Measurements from ENCODE around the gene NME3.

The NME3 gene

GRCh38 chr16:1752853-1753252, 18.5 kb downstream of the NME3 start:
- Histone ChIP-seq H3K9ac (ENCODE audit: low read length in 5 of 5) (no peak overlapping the region), H3K4me1 (ENCODE audit: control insufficient read depth in 5 of 5, insufficient read depth in 5 of 5, low read length in 5 of 5) (no peaks in the 10 kb centered on the region), H3K9me3 (ENCODE audit: control insufficient read depth in 5 of 5, low read length in 5 of 5) (no peaks in the 10 kb centered on the region), H3K36me3 (ENCODE audit: control insufficient read depth in 5 of 5, insufficient read depth in 5 of 5, low read length in 5 of 5) (peaks cover 0 to 78% (median 66%) of the 10 kb centered on the region in 5 donors), H3K27ac (ENCODE audit: low read depth, low read length) (no peak overlapping the region), H3K27me3 (ENCODE audit: control insufficient read depth in 5 of 5, insufficient read depth in 4 of 5, low read length in 5 of 5) (no peaks in the 10 kb centered on the region), H3K4me3 (ENCODE audit: low read depth in 1 of 5, low read length in 5 of 5) (no peak overlapping the region)

- no peak overlapping the region for H3K9ac ChIP-seq (ENCODE audit: low read length in 5 of 5)
- no peak overlapping the region for H3K4me3 ChIP-seq (ENCODE audit: low read depth in 1 of 5, low read length in 5 of 5)
- H3K27ac ChIP-seq (ENCODE audit: low read depth, low read length) = no peak overlapping the region
Measured at GRCh38 chr16:1751946-1752345, 19.4 kb downstream of the NME3 start.

GRCh38 chr16:1749152-1750117, 21.9 kb downstream of the NME3 start:
- Histone ChIP-seq H3K9me3 (ENCODE audit: control insufficient read depth in 5 of 5, low read length in 5 of 5) (no peaks in the 10 kb centered on the region), H3K4me3 (ENCODE audit: low read depth in 1 of 5, low read length in 5 of 5) (no peak overlapping the region), H3K27ac (ENCODE audit: low read depth, low read length) (no peak overlapping the region), H3K4me1 (ENCODE audit: control insufficient read depth in 5 of 5, insufficient read depth in 5 of 5, low read length in 5 of 5) (no peaks in the 10 kb centered on the region), H3K9ac (ENCODE audit: low read length in 5 of 5) (no peak overlapping the region), H3K36me3 (ENCODE audit: control insufficient read depth in 5 of 5, insufficient read depth in 5 of 5, low read length in 5 of 5) (peaks cover 0 to 85% (median 76%) of the 10 kb centered on the region in 5 donors), H3K27me3 (ENCODE audit: control insufficient read depth in 5 of 5, insufficient read depth in 4 of 5, low read length in 5 of 5) (no peaks in the 10 kb centered on the region)

More at GRCh38 chr16:1751946-1752345, 19.4 kb downstream of the NME3 start:
- Histone ChIP-seq H3K27me3 (ENCODE audit: control insufficient read depth in 5 of 5, insufficient read depth in 4 of 5, low read length in 5 of 5) (no peaks in the 10 kb centered on the region), H3K9me3 (ENCODE audit: control insufficient read depth in 5 of 5, low read length in 5 of 5) (no peaks in the 10 kb centered on the region), H3K36me3 (ENCODE audit: control insufficient read depth in 5 of 5, insufficient read depth in 5 of 5, low read length in 5 of 5) (peaks cover 0 to 79% (median 69%) of the 10 kb centered on the region in 5 donors), H3K4me1 (ENCODE audit: control insufficient read depth in 5 of 5, insufficient read depth in 5 of 5, low read length in 5 of 5) (no peaks in the 10 kb centered on the region)

- Histone ChIP-seq H3K9ac (ENCODE audit: low read length in 5 of 5) (no peak overlapping the region), H3K9me3 (ENCODE audit: control insufficient read depth in 5 of 5, low read length in 5 of 5) (no peaks in the 10 kb centered on the region), H3K4me1 (ENCODE audit: control insufficient read depth in 5 of 5, insufficient read depth in 5 of 5, low read length in 5 of 5) (no peaks in the 10 kb centered on the region), H3K27me3 (ENCODE audit: control insufficient read depth in 5 of 5, insufficient read depth in 4 of 5, low read length in 5 of 5) (no peaks in the 10 kb centered on the region), H3K4me3 (ENCODE audit: low read depth in 1 of 5, low read length in 5 of 5) (no peak overlapping the region), H3K36me3 (ENCODE audit: control insufficient read depth in 5 of 5, insufficient read depth in 5 of 5, low read length in 5 of 5) (peaks cover 0 to 92% (median 86%) of the 10 kb centered on the region in 5 donors), H3K27ac (ENCODE audit: low read depth, low read length) (no peak overlapping the region)
Measured at GRCh38 chr16:1747934-1748333, 23.4 kb downstream of the NME3 start.

- peaks cover 0 to 88% (median 77%) of the 10 kb centered on the region in 5 donors for H3K36me3 ChIP-seq (ENCODE audit: control insufficient read depth in 5 of 5, insufficient read depth in 5 of 5, low read length in 5 of 5)
- no peak overlapping the region for H3K9ac ChIP-seq (ENCODE audit: low read length in 5 of 5)
- H3K4me1 ChIP-seq (ENCODE audit: control insufficient read depth in 5 of 5, insufficient read depth in 5 of 5, low read length in 5 of 5) = no peaks in the 10 kb centered on the region
- H3K4me3 ChIP-seq (ENCODE audit: low read depth in 1 of 5, low read length in 5 of 5) = no peak overlapping the region
- H3K27me3 ChIP-seq (ENCODE audit: control insufficient read depth in 5 of 5, insufficient read depth in 4 of 5, low read length in 5 of 5) = no peaks in the 10 kb centered on the region
- no peak overlapping the region for H3K27ac ChIP-seq (ENCODE audit: low read depth, low read length)
- H3K9me3 ChIP-seq (ENCODE audit: control insufficient read depth in 5 of 5, low read length in 5 of 5) = no peaks in the 10 kb centered on the region
Measured at GRCh38 chr16:1746693-1747195, 24.6 kb downstream of the NME3 start.

DNA sequence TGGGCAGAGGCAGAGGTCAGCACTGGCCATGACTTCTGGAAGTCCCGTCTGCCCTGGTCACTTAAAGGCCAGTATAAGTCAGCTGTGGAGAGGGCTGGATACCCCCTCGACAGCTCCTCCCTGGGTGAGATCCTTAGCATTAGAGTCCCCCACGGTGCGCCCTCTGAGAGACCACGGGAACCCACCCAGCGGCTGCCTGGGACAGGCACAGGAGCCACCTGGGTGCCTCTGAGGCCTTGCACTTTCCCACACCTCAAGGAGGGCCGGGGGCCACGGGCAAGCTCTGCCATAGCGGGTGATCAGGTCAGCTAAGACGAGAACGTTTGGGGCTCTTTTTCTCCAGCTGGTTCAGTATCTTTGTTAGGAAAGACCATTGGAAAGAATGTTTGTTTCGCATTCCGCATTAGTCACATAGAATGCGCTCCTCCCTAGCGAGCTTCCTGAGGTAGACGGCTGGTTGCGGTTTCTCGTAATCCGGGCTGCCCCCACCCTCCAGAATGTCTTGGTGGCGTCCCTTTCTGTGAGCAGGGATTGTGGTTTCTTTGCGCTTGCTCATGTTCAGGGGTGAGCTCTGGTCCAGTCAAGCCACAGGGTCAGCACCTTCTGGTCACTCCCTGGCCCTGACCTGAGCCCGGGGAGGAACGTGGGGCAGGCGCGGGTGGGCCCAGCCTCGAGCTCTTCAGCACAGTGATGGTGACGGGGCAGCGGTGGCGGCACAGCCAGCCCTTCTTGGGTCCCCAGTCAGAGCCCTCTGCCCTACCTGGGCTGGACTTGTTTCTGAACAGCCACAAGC, 25.2 kb downstream of the NME3 start:
- no peaks in the 10 kb centered on the region for H3K9me3 ChIP-seq (ENCODE audit: control insufficient read depth in 5 of 5, low read length in 5 of 5)
- no peaks in the 10 kb centered on the region for H3K27me3 ChIP-seq (ENCODE audit: control insufficient read depth in 5 of 5, insufficient read depth in 4 of 5, low read length in 5 of 5)
- no peak overlapping the region for H3K9ac ChIP-seq (ENCODE audit: low read length in 5 of 5)
- no peak overlapping the region for H3K27ac ChIP-seq (ENCODE audit: low read depth, low read length)
- H3K4me3 ChIP-seq (ENCODE audit: low read depth in 1 of 5, low read length in 5 of 5) = no peak overlapping the region
- no peaks in the 10 kb centered on the region for H3K4me1 ChIP-seq (ENCODE audit: control insufficient read depth in 5 of 5, insufficient read depth in 5 of 5, low read length in 5 of 5)
- H3K36me3 ChIP-seq (ENCODE audit: control insufficient read depth in 5 of 5, insufficient read depth in 5 of 5, low read length in 5 of 5) = peaks cover 0 to 89% (median 76%) of the 10 kb centered on the region in 5 donors

DNA sequence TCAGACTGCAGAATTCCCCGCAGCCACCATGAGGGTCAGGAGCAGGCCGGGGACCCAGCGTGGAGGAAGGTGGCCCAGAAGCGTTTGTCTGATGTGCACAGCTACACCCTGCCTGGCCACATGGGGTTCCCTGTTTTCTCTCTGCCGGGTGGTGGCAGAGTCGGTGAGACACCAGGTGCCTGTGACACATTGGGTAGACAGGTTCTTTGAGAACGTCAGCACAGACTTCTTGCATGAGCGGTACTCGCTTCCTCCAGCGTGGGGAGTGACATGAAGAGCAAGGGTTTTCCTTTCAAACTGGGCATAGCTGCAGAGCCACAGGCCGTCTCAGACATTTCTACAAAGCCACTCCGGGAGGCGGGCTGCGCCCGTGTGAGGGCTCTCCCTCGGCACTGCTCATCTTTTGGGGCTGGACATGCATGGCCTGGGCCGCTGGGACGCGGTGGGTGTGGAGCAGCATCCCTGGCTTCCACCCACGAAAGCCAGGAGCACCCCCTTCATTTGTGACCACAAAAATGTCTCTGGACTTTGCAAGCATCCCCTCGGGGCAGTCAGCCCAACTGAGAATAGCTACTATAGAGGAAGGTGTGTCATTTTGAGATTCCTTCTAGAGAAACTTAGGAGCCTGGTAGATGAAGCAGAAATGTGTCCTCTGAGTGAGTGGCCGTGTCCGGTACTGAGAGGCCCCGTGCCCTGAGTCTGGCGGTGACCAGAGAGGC, 26.0 kb downstream of the NME3 start:
- peaks cover 0 to 90% (median 75%) of the 10 kb centered on the region in 5 donors for H3K36me3 ChIP-seq (ENCODE audit: control insufficient read depth in 5 of 5, insufficient read depth in 5 of 5, low read length in 5 of 5)
- H3K4me1 ChIP-seq (ENCODE audit: control insufficient read depth in 5 of 5, insufficient read depth in 5 of 5, low read length in 5 of 5) = no peaks in the 10 kb centered on the region
- no peaks in the 10 kb centered on the region for H3K27me3 ChIP-seq (ENCODE audit: control insufficient read depth in 5 of 5, insufficient read depth in 4 of 5, low read length in 5 of 5)
- H3K4me3 ChIP-seq (ENCODE audit: low read depth in 1 of 5, low read length in 5 of 5) = no peak overlapping the region
- no peaks in the 10 kb centered on the region for H3K9me3 ChIP-seq (ENCODE audit: control insufficient read depth in 5 of 5, low read length in 5 of 5)
- H3K9ac ChIP-seq (ENCODE audit: low read length in 5 of 5) = no peak overlapping the region
- H3K27ac ChIP-seq (ENCODE audit: low read depth, low read length) = no peak overlapping the region

DNA sequence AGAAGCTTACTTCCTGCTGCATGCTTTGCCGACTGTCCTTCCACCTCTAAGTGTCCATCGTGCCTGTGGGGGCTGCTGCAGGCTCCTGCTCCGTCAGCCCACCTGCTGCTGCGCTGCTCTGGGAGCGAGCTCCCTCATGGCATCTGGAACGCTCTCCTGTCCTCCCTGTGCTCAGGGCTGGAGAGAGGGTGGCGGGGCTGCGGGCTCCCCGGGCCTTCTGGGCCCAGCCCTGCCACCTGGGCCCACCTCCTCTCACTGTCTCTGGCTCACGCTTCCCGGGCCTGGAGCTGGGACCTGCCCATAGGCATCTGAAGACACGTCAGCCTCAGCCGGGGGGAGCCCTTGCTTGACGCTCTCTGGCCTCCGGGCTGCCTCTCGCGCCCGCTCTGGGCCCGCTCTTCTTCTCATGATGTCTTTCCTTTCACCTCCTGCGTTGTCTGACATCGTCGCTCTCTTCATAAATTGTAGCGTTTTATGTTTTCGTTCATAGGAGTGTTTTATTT, 27.0 kb downstream of the NME3 start:
- H3K4me1 ChIP-seq (ENCODE audit: control insufficient read depth in 5 of 5, insufficient read depth in 5 of 5, low read length in 5 of 5) = peaks cover 0 to 9% (median 0%) of the 10 kb centered on the region in 5 donors
- no peak overlapping the region for H3K27ac ChIP-seq (ENCODE audit: low read depth, low read length)
- H3K36me3 ChIP-seq (ENCODE audit: control insufficient read depth in 5 of 5, insufficient read depth in 5 of 5, low read length in 5 of 5) = peaks cover 0 to 89% (median 74%) of the 10 kb centered on the region in 5 donors
- peaks cover 0 to 6% (median 0%) of the 10 kb centered on the region in 5 donors for H3K27me3 ChIP-seq (ENCODE audit: control insufficient read depth in 5 of 5, insufficient read depth in 4 of 5, low read length in 5 of 5)
- no peak overlapping the region for H3K9ac ChIP-seq (ENCODE audit: low read length in 5 of 5)
- H3K4me3 ChIP-seq (ENCODE audit: low read depth in 1 of 5, low read length in 5 of 5) = no peak overlapping the region
- H3K9me3 ChIP-seq (ENCODE audit: control insufficient read depth in 5 of 5, low read length in 5 of 5) = no peaks in the 10 kb centered on the region
